DOHH2 (cell line): ENCODE measurements around the gene CNN3.

Experiments
- H3F3A ChIP-seq: fragments of 200-600 bp; sonication (generic), shearing (Covaris generic); 2 replicates; pipeline ENCODE4 v1.6.0; 2016; ENCODE audit warnings: antibody characterized with exemption, mild to moderate bottlenecking; ENCODE audit not compliant: control insufficient read depth, insufficient read depth
- H3K27ac ChIP-seq: fragments of 200-600 bp; sonication (generic); 2 replicates; pipeline ENCODE4 v1.5.1; 2014; ENCODE audit warnings: low read depth, mild to moderate bottlenecking, low read length, moderate library complexity
- H3K27me3 ChIP-seq: fragments of 200-600 bp; sonication (generic); 2 replicates; pipeline ENCODE4 v1.6.1; 2014; ENCODE audit warnings: mild to moderate bottlenecking, low read length, mixed read lengths; ENCODE audit not compliant: control insufficient read depth
- H3K36me3 ChIP-seq: fragments of 200-600 bp; sonication (generic); 2 replicates; pipeline ENCODE4 v1.6.1; 2014; ENCODE audit warnings: mild to moderate bottlenecking, low read length, moderate library complexity, mixed read lengths; ENCODE audit not compliant: control insufficient read depth
- H3K4me1 ChIP-seq: fragments of 200-600 bp; sonication (generic); 2 replicates; pipeline ENCODE4 v1.6.1; 2014; ENCODE audit warnings: mild to moderate bottlenecking, low read length, mixed read lengths; ENCODE audit not compliant: control insufficient read depth
- H3K4me2 ChIP-seq: fragments of 200-600 bp; sonication (generic); 2 replicates; pipeline ENCODE4 v1.6.0; 2014; ENCODE audit warnings: mild to moderate bottlenecking, low read length, moderate library complexity
- H3K4me3 ChIP-seq: fragments of 200-600 bp; sonication (generic); 2 replicates; pipeline ENCODE4 v1.5.1; 2014; ENCODE audit warnings: mild to moderate bottlenecking, low read length, mixed read lengths
- H3K79me2 ChIP-seq: fragments of 200-600 bp; sonication (generic); 2 replicates; pipeline ENCODE4 v1.6.1; 2014; ENCODE audit warnings: mild to moderate bottlenecking, low read length, mixed read lengths; ENCODE audit not compliant: control insufficient read depth
- H3K9me2 ChIP-seq: fragments of 200-600 bp; sonication (generic); replicated peaks from 2 replicates; pipeline ENCODE4 v1.6.1; 2014; ENCODE audit warnings: mild to moderate bottlenecking, low read length, mixed read lengths; ENCODE audit not compliant: control insufficient read depth
- H3K9me3 ChIP-seq: fragments of 200-600 bp; sonication (generic); 2 replicates; pipeline ENCODE4 v1.6.1; 2014; ENCODE audit warnings: antibody characterized with exemption, low read length, mixed read lengths; ENCODE audit not compliant: control insufficient read depth, insufficient read depth
- H4K20me1 ChIP-seq: fragments of 200-600 bp; sonication (generic); 2 replicates; pipeline ENCODE4 v1.6.0; 2014; ENCODE audit warnings: low read depth, mild to moderate bottlenecking, antibody characterized with exemption, low read length, moderate library complexity; ENCODE audit not compliant: control insufficient read depth, insufficient read depth
- CTCF ChIP-seq: fragments of 200-600 bp; sonication (generic); IDR thresholded peaks from one replicate; pipeline ENCODE4 v1.5.1; 2014; ENCODE audit warnings: antibody characterized with exemption, mild to moderate bottlenecking, low read depth, low read length; ENCODE audit not compliant: poor library complexity, severe bottlenecking
- EZH2phosphoT487 ChIP-seq: fragments of 200-600 bp; sonication (generic); IDR thresholded peaks from 2 replicates; pipeline ENCODE4 v1.6.1; 2017; ENCODE audit warnings: borderline replicate concordance, mild to moderate bottlenecking, antibody characterized with exemption, low read length, moderate library complexity, mixed read lengths

Gene CNN3

DNA sequence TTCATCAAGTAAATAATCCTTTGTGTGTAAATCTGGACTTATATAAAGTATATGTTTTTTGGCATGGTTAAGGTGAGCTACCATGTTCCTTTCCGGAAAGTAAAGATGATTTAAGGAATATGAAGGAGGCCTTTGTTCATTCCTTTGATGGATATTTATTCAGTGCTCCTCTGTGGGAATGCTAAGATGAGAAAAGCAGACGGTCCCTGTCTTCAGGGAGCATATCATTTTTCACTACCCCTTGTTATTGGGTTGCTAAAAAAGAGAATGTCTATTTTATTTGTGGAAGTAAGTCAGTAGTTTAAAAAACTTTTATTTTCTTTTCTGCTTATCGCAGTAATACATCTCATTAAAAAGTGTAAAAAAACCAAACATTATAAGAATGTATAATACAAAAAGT lies 35.1 kb upstream of the CNN3 start:
- Histone ChIP-seq H3K27me3 (no peaks in the 10 kb centered on the region), H3K79me2 (no peaks in the 10 kb centered on the region), H3K4me3 (no peak overlapping the region), H3K36me3 (no peaks in the 10 kb centered on the region), H4K20me1 (no peaks in the 10 kb centered on the region), H3K9me3 (no peaks in the 10 kb centered on the region), H3K27ac (no peak overlapping the region), H3F3A (no peaks in the 10 kb centered on the region), H3K4me1 (peaks cover 39% of the 10 kb centered on the region), H3K4me2 (no peak overlapping the region), H3K9me2 (no peaks in the 10 kb centered on the region)
- TF ChIP-seq CTCF (no peak), EZH2phosphoT487 (no peak)

DNA sequence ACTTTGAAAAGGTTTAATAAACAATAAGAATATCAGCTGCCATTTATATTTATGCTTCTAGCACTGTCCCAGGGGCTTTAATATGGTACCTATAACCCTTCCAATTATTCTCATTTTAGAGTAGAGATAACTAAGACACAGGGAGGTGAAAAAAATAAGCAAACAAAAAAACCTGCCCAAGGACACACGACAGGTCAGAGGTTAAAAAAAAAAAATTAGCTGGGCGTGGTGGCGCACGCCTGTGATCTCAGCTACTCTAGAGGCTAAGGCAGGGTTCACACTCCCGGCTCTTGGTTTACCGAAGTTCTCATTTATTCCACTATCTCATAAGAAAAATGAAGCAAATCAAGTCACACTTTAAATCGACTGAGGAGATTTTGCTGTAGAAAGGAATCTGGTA lies 34.7 kb upstream of the CNN3 start:
- TF ChIP-seq EZH2phosphoT487 (no peak), CTCF (no peak)
- H3K27me3 ChIP-seq: no peaks in the 10 kb centered on the region
- H3K4me2 ChIP-seq: no peak overlapping the region
- no peaks in the 10 kb centered on the region for H3F3A ChIP-seq
- peaks cover 39% of the 10 kb centered on the region for H3K4me1 ChIP-seq
- H3K36me3 ChIP-seq: no peaks in the 10 kb centered on the region
- no peaks in the 10 kb centered on the region for H4K20me1 ChIP-seq
- no peak overlapping the region for H3K4me3 ChIP-seq
- H3K27ac ChIP-seq: no peak overlapping the region
- no peaks in the 10 kb centered on the region for H3K9me2 ChIP-seq
- H3K79me2 ChIP-seq: no peaks in the 10 kb centered on the region
- H3K9me3 ChIP-seq: no peaks in the 10 kb centered on the region

DNA sequence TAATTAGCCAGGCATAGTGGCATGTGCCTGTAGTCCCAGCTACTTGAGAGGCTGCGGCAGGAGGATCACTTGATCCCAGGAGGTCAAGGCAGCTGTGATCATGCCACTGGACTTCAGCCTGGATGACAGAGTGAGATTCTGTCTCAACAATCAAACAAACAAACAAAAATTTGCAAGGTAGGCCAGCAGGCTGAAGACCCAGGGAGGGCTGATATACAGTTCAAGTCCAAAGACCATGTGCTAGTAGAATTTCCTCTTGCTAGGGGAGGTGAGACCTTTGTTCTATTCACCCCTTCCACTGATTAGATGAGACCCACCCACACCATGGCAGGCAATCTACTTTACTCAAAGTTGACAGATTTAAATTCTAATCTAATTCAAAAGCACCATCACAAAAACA lies 31.2 kb upstream of the CNN3 start:
- no peaks in the 10 kb centered on the region for H3F3A ChIP-seq
- no peak overlapping the region for H3K4me3 ChIP-seq
- no peak overlapping the region for H3K27ac ChIP-seq
- H3K4me1 ChIP-seq: peaks cover 21% of the 10 kb centered on the region
- TF ChIP-seq CTCF (no peak), EZH2phosphoT487 (no peak)
- H3K27me3 ChIP-seq: no peaks in the 10 kb centered on the region
- H3K9me2 ChIP-seq: no peaks in the 10 kb centered on the region
- no peaks in the 10 kb centered on the region for H3K9me3 ChIP-seq
- no peaks in the 10 kb centered on the region for H3K36me3 ChIP-seq
- H4K20me1 ChIP-seq: no peaks in the 10 kb centered on the region
- no peaks in the 10 kb centered on the region for H3K79me2 ChIP-seq
- H3K4me2 ChIP-seq: no peak overlapping the region
